CD4-positive, alpha-beta T cell treated with Interferon alpha-2 for 1 hour (primary cell): ENCODE results near the gene TSR3.

Source experiments
- DNase-seq, 2 donors: peaks; one replicate each; pipeline ENCODE4 v3.0.0-alpha.2; 2020 to 2022

Gene TSR3

DNA sequence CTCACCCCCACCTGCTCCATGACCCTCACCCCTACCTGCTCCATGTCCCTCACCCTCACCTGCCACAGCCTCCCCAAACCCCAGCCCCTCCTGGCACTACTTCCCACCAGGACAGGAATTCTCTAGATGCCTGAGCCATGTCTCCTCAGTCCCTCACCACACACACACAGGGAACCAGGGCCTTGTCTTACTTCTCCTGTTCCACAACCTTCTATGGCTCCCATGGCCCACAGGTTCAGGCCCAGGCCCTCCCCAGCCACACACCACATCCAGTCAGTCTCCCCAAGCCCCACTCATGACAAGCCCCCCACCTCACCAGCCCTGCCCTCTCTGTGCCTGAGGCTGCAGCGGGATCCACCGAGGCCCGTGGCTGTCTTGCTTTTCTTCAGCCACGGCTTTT is 45.3 kb downstream of the TSR3 start:
- DNase-seq = no peak

DNA sequence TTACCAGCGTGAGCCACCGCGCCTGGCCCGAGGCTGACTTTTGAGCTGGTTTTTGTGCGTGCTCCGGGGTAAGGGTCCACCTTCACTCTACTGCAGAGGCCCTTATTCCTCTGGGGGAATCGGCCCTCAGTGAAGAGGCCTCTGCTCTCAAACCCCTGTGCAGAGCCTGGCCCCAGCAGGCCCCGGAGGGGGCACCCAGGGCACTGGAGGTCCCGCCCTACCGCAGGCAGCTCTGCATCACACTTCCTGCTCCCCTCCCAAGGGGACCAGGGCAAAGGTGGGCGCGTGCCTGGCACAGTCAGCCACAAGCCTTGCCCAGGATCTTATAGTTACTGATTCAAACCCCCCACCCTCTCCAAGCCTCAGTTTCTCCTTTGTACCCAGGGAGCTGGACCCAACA is 45.9 kb downstream of the TSR3 start:
- DNase-seq = no peak

DNA sequence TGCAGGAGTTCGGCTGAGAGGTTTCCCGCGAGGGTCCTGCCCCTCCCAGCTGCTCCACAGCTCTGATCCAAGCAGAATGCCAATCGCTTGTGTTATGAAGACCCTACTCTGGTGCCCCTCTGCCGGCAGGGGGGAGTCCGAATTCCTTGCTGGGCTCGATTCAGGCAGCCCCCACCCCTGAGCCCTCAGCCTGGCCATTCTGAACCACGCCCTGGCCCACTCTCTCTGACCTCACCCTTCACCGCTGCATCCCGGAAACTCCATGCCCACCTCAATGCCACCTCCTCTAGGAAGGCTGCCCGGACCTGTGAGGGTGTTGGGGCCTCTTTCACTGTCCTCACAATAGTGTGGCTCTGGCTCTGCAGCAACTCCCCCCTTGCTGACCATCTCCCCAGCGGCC is 50.1 kb downstream of the TSR3 start:
- DNase-seq = no peak

DNA sequence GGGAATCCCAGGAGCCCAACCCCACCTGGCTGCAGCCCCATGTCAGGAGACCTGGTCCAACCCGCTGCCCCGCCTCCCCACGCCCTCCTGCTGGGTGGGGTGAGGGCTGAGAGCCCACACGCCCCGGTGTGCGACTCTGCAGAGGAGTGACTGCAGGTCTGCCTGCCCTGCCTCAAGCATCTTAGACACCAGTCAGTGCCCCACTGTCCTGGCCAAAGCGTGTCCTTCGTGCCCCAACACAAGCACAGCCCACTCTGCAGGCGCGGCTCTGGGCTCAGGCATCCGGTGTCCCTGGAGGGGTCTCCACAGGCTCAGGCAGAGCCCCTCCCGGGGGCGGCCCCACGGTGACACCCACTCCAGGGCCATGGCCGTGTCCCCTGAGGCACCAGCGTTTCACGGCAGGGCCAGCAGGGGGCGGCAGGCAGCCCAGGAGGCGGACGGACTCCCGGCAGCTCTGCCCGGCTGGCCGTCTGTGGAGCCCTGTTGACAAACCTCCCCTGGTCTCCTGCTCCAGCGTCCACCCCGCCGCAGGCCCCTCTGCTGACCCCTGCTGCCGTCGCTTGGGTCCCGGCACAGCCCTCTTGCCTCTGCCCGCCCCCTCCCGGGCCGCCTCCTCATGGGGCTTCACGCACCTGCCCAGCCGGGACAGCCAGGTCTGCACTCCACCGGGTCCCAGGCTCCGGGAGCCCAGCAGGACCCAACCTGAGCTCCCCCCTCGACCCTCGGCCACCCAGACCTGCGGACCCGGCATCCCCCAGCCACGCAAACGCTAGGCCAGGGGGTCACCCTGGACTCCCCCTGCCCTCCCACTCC is 50.8 kb downstream of the TSR3 start:
- DNase-seq = peak; percentile 68 to 79

DNA sequence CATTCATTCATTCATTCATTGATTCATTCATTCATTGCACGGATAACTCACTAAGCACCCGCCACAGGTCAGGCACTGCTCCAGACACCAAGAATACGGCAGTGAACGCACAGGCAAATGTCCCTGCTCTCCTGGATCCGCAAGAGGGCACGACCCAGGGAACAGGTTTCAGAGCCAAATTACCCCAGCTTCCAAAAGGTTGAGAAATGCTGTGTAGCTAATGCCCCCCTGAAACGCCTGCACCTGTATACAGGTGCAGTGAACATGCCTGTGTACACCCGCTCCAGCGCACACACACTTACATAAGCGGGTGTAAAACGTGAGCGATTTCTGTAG is 51.8 kb downstream of the TSR3 start:
- no peak for DNase-seq
